ENCODE measurements around the gene IMMP2L.

IMMP2L gene

DNA sequence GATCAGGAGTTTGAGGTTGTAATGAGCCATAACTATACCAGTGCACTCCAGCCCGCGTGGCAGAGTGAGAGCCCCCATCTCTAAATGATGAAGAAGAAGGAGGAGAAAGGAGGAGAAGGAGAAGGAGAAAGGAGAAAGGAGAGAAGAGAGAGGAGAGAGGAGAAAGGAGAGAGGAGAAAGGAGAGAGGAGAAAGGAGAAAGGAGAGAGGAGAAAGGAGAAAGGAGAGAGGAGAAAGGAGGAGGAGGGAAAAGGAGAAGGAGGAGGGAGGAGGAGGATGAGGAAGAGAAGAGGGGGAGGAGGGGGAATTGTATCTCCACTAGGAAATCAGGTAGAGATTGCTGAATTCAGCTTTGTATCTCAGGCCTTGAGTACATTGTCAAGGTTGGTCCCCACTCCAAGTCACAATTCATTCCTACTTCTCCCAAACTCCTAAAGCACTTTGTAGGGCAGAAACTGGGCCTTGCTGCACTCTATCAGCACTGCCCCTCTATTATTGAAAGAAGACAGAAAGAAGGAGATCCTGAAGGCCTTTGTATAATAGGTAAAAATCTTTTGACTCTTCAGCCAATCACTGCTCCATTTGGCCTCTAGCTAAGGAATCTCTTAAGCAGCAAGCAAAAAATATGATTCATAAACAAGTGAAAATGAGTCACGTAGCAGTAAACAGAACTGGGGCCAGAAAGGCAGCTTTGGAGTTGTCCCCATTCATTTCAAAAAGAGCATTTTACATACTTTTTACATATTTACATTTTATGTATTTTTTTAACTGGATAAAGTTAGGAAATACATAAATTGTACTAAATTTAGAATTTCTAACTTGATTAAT is 178.0 kb downstream of the IMMP2L start:
- no peak for DNase-seq

DNA sequence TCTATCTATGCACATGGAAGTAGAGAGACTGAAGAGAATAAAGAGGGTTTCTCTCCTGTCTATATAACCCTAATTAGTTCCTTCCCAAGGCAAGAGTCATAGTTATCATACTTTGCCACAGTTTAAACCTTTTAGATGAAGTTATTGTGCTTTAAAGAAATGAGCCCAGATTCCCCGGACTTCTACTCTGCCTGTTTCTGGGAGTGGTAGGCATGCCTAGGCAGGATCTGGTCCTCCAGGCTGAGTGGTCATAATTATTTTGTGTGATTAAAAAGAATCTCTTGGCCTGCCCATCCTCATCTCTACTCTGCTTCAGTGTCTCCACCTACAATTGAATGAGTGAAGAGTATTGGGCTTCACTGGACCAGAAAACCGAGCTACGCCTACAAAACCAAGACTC is 179.2 kb downstream of the IMMP2L start:
- DNase-seq, result no peak

DNA sequence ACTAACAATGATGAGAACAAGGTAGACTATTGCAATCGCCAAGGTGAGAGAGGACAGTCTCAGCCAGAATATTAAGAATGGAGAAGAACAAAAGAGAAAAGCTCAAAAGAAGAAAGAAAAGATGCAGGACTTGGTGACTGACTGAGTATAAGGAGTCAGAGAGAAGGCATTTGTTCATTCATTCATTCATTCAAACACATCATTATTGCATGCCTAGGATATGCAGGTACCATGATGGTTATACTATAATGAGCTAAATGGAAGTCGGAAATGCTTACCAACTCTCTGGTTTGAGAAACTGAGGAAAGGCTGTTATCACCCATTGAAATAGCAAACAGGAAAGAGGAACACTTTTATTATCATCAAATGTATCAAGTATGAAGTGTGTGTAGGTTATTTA is 180.7 kb downstream of the IMMP2L start:
- DNase-seq, result no peak

DNA sequence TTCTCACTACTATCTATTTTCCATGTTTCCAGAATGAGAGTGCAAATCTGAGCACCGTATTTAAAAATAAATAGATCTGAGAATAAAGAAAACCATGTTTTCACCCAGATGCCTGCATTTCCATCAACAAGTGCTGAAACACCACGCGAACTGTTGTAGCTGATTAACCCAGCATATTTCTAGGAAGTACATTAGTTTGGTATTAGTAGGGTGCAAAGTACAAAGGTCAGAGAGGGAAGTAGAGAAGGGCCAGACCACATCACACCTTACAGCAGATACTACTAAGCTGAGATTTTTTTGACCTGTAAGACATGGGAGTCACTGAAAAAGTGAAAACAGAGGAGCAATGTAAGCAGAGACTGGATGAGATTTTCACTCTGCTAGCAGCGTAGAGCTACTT is 181.3 kb downstream of the IMMP2L start:
- DNase-seq, result no peak

DNA sequence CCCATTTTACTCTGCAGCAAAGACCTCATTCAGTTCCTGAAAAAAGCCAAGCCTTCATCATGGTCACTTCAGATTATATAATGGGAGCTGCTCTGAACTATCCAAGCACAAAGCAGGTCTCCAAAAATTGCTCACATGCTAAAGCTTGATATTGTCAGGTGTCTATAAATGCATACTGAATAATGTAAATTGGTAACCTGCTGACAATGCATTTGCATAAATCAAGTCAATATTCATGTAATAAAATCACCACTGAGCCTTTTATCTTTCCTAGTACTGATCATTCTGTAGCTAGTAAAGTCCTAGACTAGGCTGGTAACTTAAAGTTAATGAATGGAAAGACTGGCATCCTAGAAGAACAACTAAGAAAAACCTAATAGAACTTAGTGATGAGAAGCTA is 188.3 kb downstream of the IMMP2L start:
- no peak for DNase-seq

DNA sequence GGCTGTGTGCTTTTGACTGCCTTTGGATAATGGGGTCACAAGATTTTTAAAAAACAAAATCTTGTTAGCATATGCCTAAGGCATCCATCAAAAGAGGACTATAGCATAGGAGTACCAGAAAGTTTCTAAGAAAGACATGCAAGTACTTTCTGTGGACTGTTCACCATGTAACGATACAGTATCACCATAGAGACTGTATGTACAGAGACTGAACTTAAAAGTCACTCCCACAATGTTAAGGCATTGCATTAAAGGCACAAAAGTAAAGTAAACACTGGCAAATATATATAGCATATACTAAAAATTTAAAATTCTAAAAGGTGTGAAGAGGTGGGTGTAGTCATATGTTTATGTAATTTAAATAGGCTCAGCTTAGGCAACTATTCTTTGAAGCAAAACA is 190.9 kb downstream of the IMMP2L start:
- no peak for DNase-seq

DNA sequence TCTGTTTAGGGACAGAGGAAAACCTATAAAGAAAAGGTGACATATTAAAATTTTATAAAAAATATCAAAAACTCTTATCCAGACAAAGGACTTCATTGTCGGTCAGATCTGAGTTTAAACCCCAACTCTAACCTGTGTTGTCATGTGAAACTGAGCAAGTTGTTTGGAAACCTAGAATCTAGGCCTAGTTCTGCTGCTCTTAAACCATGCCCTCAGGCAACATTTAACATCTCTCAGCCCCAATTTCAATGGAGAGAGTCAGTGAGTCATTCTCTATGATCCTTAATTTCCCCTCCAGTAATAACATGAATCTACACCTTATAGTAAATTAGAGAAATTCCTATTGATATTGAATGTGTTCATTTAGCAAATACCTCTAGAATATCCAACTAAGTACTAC is 192.3 kb downstream of the IMMP2L start:
- DNase-seq, result no peak

DNA sequence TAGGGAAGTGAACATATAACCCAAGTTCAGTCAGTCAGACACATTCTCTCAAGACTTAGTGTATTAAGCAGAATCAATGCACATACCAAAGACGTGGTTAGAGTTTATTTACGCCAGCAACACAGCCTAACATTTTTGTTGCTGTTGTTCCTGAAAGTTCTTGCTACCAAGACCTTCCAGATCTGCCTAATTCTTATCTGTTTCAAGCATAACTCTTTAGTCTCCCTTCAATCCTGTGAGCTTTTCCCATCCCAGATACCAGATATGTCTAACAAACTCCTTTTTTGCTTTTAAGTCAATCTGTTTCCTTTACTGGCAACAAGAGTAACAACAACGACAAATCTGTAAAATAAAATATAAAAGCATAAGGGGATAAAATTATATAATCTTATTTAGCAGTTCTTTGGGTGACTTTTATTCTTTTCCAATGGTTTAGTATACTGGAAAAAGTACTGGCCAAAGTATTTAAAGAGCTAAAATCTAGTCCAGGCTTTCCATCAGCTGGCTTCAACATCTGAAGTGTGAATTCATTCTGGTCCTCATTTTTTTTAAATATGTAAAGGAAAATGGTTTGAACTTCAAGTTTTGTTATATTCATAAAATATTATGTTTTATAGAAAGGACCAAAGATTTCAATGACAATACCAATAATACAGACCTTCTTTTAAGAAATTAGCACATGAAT is 193.8 kb downstream of the IMMP2L start:
- DNase-seq, result no peak

DNA sequence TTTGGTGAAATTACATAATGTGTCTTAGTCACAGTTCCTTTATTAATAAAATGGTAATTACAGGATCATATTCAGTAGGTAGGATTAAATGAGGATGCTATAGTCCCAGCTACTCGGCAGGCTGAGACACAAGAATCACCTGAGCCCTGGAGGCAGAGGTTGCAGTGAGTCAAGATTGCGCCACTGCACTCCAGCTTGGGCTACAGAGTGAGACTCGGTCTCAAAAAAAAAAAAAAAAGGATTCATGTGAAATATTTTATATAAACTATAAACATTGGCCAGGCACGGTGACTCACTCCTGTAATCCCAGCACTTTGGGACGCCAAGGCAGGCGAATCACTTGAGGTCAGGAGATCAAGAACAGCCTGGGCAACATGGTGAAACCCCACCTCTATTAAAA is 197.9 kb downstream of the IMMP2L start:
- no peak for DNase-seq

DNA sequence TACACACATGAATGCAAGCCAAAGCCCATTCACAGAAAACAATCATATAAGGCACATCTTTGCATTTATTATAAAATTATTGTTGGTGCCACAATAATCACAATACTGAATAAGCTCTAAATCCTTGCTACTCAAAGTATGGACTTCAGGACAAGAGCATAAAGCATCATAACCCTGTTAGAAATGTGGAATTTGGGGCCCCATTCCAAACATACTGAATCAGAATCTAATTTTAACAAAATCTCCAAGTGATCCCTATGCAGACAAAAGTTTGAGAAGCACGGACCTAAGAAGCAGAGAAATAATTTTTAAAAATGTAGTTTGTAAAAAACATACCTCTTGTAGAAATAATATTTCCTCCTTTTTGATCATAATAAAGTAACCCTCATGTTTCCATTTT is 199.2 kb downstream of the IMMP2L start:
- no peak for DNase-seq

DNA sequence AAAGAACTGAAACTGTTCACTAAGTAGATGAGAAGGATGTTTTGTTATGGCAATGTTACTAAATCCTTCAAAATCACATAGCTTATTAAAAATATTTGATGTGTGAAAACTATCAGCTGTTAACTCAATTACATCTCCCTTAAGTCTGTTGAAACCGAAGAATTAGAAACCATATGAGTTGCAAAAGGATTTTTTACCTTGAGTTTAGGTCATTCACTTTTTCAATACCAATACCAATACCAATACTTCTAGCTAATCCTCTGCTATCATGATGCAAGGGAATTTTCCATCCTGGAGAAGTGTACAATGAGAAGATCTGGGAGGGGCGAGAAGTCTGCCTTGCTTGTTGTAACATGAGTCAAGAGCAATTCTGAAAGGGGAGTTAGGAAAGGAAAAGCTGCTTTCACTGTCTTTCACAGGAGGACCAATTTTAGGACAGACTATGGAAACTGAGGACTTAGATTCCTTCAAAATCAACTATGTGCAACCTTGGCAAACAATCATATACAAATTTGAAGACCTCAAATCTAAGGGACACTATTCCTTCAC is 199.7 kb downstream of the IMMP2L start:
- DNase-seq, result no peak

DNA sequence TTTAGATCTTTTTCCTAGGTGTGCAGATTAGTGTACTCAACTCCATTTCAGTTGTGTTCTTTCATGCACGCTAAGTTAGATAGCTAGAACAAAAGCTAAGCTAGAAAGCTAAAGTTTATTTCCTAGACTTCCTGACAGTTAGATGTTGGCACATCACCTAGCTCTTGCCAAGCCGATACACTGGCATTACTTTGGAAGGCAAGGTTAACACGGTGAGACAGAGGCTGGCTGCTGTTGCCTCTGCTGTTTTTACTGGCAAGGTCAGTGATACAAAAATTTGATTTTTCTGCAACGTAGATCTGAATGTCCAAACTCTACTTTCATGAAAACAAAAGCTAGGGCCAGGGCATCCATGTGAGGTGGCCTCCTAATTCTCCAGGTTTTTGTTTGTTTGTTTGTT is 203.4 kb downstream of the IMMP2L start:
- no peak for DNase-seq

DNA sequence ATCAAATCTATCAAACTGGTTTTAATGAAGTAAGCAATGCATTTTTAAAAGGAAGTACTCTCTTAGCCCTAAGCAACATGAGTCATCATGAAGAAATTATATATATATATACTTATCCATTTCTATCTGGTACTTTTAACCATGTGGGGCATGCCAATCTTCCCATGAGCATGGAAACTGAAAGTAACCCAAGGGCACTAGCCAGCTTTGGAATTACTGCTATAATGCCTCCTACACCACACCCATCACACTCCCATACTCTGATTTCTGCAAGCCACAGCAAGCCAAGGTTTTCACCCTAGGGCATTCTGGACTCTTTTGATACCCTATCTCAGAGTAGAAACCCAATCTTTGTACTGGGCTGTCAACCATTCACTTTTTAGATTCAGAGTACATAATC is 204.6 kb downstream of the IMMP2L start:
- DNase-seq, result no peak

DNA sequence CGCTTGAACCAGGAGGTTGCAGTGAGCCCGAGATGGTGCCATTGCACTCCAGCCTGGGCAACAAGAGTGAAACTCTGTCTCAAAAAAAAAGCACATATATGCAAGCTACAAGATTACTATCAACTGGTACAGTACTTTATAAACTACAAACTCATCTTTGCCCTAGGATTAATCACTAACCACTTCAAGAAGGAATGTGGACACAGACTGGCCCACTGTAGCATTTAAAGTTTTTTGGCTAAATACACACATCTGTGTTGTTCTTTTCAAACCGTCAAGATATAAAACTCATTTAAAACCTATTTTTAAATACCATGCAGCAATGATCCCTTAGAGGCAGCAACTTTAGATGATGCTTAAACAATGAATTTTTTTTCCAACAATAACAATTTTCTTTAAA is 205.4 kb downstream of the IMMP2L start:
- no peak for DNase-seq

DNA sequence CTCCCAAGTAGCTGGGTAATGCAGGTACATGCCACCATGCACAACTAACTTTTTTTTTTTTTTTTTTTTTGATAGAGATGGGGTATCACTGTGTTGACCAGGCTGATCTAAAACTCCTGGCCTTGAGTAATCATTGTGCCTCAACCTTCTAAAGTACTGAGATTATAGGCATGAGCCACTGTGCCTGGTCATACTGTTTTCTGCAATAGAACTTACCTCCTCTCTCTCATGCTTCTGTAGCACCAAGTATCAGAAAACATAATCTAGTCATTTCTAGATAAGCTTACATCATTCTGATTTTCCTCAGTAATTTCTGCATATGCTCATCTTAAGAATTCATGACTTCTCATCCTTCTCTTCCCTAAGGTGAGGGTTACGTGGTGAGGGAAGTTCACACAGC is 210.0 kb downstream of the IMMP2L start:
- DNase-seq, result no peak

DNA sequence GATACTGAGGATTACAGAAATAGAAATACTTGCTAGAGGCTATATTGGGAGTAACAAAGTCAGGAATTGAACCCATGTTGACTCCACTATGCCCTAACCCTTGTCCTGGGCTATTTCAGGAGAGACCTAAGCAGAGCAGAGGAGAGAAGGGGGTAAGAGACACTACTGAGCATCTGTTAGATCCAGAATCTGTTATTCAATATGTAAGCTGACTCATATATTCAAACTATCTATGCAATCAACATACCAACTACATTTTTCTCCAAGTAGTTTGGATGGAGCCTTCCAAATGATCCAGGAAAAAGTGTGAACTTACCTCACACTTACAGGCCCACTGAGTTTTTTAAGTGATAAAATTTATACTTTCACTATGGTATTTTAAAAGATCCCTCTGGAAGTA is 216.1 kb downstream of the IMMP2L start:
- no peak for DNase-seq

DNA sequence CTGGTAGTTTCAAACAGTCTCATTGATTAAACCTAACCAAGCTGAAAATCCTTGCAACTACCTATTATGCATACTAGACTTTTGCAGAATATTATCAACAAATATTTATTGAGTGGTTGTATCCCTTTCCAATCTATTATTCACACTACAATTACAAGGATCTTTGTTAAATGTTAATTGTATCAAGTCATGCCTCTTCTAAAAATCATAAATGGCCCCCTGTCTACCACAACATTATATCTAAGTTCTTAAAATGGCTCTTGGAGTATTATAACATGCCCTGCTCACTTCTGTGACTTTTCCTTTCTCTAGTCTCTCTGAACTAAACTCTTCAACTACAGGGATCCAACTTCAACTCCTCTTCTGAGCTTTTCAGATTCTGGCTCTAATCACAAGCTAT is 219.3 kb downstream of the IMMP2L start:
- no peak for DNase-seq

DNA sequence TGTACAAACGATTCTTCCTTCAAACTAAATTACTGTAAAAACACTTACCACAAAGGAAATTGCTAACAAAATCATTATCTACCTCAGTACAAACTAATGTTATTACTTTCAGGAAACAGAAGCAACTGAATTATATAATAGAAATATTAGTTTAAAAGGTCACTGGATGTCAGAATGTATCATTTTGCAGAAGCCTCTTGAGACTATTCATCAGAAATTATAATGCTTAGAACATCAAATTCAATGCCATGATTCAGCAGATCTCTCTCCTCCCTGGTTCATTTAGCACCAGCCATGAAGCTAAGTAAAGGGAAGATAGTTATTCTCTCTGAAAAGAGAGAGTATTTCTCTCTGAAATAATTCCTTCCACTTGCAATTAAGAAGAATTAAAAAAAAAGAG is 223.3 kb downstream of the IMMP2L start:
- DNase-seq, result no peak

DNA sequence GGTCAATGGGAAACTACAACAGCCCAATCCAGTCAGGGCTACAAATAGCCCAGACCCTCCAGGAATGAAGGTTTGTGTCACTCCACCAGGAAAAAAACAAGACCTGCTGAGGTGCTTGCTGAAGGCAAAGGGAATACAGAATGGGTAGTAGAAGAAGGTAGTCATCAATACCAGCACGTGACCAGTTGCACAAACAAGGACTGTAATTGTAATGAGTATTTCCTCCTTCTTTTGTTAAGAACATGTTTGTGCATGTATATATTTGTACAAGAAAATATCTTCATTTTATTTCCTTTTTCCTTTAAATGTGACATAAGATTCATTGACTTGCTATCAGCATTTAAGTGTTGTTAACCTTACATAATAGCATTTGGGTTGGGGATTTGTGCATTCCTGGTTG is 229.3 kb downstream of the IMMP2L start:
- DNase-seq, result no peak

DNA sequence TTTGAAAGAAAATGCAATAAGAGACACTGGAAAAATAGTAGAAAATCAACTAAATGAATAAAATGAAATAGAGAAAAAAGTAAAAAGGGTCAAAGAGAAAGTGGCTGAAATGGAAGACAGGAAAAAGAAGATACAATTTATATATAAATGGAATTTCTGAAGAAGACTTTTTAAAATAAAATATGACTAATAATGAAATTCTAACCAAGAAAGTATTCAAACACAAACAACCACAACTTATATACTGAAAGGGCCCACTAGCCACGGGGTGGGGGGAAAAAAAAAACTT is 232.1 kb downstream of the IMMP2L start:
- no peak for DNase-seq

DNA sequence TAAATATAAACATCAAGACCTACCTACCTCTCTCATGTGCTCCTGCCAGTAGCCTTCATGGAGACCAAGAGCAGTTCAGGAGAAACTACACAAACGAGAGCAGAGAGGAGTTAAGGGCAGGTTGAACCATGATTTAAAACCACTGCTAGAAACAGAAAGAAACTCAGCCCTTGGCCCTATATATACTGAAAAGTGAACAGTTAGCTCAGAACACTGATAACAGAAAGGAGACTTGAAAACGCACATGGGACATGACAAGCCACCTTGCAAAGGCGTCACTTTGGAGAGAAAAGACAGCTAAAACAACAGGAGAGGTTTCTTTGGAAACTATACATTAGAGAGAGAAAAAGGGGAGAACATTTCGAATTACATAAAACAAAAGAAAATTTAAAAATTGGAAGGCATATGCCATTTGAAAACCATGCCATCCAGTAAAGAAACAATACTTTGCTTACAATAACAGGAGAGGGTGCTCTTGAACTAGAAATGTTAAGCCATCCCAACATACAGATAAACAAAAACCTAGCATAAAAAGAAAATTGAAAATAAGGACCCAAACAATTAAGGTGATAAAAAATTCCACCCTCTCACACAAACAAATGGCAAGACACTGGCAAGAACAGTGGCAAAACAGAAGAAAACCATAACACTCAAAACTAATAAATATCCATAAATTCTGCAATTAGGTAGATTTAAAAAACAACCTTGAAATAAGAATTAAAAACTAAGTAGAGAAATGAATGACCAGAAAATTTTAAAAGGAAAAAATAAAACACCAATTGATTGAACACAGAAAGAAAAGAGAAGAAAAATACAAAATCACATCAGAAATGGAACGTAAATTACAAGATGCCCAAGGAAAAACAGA is 232.7 kb downstream of the IMMP2L start:
- no peak for DNase-seq

DNA sequence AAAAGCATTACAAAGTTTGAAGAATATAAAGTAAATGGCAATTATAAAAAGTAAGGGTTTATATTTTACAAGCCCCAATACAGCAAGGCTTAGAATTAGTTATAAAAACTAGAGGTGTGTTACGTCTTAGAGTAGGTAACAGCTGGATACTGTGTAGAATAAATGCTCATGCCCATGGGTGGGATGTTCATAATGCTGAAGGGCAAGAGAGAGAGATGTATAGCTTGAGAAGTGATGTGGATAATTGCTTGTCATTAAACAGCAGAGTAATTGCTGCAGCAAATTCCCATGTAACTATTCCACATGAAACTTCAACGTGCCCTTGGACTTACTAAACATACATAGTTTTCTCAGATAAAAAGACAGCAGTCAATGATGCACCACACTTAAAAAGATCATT is 233.8 kb downstream of the IMMP2L start:
- no peak for DNase-seq

DNA sequence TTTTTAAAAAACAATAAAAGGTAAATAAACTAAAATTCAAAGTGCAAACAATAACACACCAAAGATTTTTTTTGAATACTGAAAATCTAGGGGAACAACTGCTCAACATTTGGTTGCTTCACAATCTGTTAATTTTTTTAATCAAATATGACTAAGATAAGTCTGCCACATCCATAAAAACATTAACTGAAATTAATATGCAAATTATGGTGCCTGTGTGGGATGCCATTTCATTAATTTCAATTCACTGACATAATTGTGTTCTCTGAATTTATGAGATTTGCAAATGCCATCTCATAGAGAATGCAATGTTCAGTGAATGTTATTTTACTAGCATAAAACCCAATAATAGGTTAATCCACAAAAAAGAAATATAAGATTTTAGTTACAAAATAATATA is 237.5 kb downstream of the IMMP2L start:
- DNase-seq, result no peak

DNA sequence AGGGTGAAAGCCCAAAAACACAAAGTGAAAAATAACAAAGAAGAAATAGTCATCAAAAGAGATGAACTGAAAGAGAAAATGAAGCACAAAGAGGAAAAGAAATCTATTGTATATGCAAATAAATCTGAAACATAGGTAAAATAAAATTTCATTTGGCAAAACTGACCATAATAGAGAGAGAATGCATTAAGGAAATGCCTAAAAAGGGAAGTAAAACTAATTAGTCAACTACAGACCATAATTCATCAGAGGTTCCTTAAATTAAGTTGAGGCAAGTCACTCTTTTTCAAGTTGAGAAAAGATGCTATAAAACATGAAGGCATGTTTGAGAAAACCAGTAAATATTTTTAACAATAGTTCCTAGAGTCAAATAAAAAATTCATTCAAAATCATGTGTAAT is 238.1 kb downstream of the IMMP2L start:
- no peak for DNase-seq
